ENCODE data around the gene NPR1.
"Not testable (repeated sequence)": the region's sequence is repeated elsewhere in the genome, so short reads cannot be mapped to it uniquely, and the experiment has no call there.

Gene NPR1

GRCh38 chr1:153651771-153652170 is 26.7 kb upstream of the NPR1 start:
- ATAC-seq, result no peak

DNA sequence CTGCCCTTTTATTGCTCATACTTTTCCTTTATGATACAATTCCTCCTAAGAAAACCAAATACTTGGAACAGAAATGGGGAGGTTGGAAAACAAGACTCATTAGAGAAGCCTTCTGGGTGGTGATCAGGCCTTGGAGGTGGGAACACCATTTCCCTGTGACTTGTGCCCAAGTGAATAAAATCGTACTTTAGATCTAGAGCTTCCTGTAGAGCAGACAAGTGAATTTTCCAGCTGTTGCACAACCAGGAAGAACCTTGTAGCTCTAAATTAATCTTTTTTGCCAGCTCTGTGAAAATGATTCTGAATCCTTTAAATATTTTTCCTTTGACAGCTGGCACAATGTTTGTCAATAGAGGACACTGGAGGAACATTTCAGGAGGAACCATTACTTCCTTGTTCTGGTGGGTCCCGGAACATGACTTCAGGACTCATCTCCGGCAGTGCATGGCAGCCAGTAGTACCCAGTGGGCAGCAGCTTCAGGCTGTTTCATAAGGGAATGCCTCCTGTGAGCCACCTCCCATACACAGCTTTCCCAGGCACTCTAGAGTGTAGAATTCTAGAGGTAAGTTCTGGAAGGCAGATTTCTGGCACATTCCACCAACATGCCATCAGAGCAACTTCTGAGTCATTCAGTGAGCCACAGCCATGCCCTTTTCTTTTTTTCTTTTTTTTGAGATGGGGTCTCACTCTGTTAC is 25.5 kb upstream of the NPR1 start:
- ATAC-seq, result no peak

GRCh38 chr1:153655333-153655732 is 23.2 kb upstream of the NPR1 start:
- no peak for ATAC-seq

GRCh38 chr1:153658400-153659174 is 19.9 kb upstream of the NPR1 start, which contains the start of gene SNAPIN:
Gene SNAPIN (plus strand): TSS chr1:153658703. CDS start chr1:153658744, 41 bp downstream.
- peak; percentile 97 to 99 for ATAC-seq

DNA sequence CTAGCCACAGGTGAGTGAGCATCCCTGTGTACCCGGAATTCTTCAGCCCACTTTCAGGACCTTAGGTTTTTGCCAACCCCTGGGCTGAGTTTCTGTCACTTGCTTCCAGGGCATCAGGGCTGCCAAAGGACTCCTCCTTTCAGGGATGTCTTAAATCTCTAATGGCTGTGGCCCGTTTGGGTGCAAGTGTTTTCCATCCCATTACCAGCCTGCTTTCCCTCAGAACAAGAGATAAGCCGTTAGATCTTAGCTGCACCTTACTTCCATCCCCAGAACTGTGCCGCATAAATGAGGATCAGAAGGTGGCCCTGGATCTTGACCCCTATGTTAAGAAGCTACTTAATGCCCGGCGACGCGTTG is 19.3 kb upstream of the NPR1 start:
- no peak for ATAC-seq

GRCh38 chr1:153659656-153660055 is 18.8 kb upstream of the NPR1 start:
- no peak for ATAC-seq

GRCh38 chr1:153661111-153661708 is 17.3 kb upstream of the NPR1 start:
- no peak for ATAC-seq

- no peak for ATAC-seq
Measured at GRCh38 chr1:153662269-153662668, 16.2 kb upstream of the NPR1 start.

DNA sequence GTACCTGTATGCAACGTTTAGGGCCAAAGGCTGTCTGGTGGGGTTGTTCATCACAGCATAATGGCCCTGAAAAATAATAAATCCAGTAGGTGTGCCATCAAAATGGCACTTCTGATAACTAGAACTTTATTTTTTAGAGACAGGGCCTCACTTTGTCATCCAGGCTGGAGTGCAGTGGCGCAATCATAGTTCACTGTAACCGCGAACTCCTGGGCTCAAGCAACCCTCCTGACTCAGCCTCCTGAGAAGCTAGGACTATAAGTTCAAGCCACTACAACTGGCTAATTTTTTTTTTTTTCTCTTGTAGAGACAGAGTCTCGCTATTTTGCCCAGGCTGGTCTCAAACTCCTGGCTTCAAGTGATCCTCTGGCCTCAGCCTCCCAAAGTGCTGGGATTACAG is 15.3 kb upstream of the NPR1 start:
- ATAC-seq, result no peak

GRCh38 chr1:153667439-153667838 is 11.0 kb upstream of the NPR1 start:
- ATAC-seq, result no peak

- ATAC-seq, result not testable (repeated sequence)
Measured at GRCh38 chr1:153668672-153669071, 9.8 kb upstream of the NPR1 start.

- no peak for ATAC-seq
Measured at GRCh38 chr1:153669606-153670005, 8.9 kb upstream of the NPR1 start.

- ATAC-seq, result no peak
Measured at GRCh38 chr1:153670257-153670858, 8.1 kb upstream of the NPR1 start.

DNA sequence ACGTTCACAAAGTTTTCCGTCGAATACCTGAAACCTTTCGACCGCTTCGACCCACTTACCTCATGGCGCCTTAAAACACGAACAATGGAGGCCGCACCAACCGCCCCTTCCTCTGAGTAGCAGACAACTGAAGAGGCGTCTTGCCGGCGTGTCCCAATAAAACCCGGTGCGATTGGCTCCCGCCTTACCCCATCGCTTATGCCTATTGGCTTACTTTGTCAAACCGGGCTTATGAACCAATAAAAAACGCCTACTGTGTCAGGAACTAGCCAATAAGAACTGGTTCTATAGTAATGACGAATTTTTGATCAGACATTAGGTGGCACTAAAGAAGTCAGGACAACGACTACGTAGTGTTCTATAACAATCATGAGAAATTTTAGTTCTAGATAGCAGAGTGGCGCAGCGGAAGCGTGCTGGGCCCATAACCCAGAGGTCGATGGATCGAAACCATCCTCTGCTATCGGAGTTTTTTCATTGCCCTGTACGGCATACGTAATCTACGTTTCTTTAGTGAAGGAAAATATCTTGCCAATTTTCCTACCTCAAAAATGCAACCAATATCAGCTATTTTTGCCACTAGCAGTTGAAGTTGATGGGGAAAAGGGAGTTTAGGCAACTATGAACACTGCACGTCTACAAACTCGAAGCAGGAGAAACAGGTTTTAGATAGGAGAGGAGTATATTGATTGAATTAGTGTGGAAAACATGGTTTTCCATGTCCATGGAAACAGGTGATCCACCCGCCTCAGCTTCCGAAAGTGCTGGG is 7.4 kb upstream of the NPR1 start, which contains the start of gene ILF2:
TSS of gene ILF2 (minus strand) at position 135 of the 769 bp plus-strand sequence. CDS start at position 64, 71 bp downstream.
- ATAC-seq, result peak; percentile 94

- ATAC-seq, result peak; percentile 17 to 18
Measured at GRCh38 chr1:153671628-153672353, 6.7 kb upstream of the NPR1 start.

GRCh38 chr1:153673511-153673910 is 5.0 kb upstream of the NPR1 start:
- ATAC-seq, result no peak

DNA sequence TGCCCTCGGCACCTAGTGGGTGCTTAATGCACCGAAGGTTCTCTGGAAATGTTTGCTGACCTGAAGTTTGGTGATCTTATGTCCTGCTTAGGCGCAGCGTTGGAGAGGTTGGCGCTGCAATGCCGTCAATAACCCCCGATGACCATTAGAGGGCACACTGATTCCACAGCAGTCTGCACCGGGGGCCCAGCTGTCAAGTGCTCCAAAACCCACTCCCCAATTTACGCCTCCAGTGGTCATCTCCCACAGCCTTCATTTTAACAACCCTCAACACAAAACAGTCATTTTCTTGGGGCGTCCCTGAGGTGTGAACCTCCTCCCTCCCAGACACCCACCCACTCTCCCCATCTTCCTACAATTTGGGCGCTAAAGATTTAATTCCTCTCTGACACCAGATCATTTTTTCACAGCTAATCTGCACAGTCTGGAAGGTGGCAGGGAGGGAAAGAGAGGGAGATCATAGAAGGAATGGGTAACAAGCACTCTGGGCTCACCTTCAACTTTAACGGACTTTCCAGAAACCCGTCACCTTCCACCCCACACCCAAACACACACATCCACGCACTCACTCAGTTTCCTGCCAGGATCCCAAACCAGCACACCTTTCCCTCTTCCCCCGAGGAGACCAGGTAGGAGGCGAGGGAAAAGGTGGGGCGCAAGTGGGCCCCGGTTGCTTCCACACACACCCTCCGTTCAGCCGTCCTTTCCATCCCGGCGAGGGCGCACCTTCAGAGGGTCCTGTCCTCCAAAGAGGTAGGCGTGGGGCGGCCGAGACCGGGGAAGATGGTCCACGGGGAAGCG is 570 bp upstream of the NPR1 start:
- ATAC-seq, result no peak

DNA sequence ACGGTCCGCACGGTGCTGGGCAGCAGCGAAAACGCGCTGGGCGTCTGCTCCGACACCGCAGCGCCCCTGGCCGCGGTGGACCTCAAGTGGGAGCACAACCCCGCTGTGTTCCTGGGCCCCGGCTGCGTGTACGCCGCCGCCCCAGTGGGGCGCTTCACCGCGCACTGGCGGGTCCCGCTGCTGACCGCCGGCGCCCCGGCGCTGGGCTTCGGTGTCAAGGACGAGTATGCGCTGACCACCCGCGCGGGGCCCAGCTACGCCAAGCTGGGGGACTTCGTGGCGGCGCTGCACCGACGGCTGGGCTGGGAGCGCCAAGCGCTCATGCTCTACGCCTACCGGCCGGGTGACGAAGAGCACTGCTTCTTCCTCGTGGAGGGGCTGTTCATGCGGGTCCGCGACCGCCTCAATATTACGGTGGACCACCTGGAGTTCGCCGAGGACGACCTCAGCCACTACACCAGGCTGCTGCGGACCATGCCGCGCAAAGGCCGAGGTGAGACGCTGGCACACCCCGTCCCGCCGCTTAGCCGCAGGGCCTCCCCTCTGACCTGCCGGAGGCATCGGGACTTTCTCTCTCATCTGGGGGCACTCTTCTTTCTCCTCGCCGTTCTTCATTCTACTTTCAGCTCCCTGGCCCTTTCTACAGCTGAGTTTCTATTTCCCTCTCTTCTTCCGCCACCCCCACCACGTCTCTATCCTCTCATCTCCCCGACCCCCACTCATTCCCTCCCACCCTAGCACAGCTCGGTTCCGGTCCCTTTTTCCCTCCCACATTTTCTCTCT is 1.0 kb downstream of the NPR1 start:
- peak; percentile 45 to 64 for ATAC-seq

- no peak for ATAC-seq
Measured at GRCh38 chr1:153680120-153680403, 1.6 kb downstream of the NPR1 start.

GRCh38 chr1:153682730-153683129 is 4.2 kb downstream of the NPR1 start:
- no peak for ATAC-seq
